ENCODE measurements around the gene THOC1.

Gene THOC1

DNA sequence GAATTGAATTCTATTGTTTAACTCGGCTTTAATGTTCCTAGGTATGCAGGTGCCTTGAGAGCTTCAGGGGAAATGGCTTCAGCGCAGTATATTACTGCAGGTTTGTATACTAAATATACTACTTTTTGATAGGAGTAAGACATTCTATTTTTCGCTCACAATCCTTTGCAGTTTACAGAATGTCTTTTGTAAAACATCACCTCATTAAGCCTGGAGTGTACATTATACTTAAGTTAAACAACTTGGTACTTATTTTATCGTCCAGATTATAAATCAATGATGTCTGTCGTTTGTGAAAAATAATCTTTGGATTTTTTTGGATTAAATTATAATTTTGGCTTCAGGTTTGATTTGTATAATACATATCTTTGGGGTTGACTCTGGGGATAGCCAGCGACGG, 75.0 kb downstream of the THOC1 start:
- no peaks in the 10 kb centered on the region for H3K9me3 ChIP-seq (replicated peaks in 1 of 11)
- TF ChIP-seq Cebpa-rat (IDR thresholded peaks at IDR 0.05), result no peak
- peaks cover 0 to 11% (median 0%) of the 10 kb centered on the region in 10 experiments; a peak in 5 of 20 replicates for H3K4me1 ChIP-seq
- no peaks in the 10 kb centered on the region for H3K27me3 ChIP-seq
- no peak overlapping the region for H3K4me3 ChIP-seq
- H4K20me1 ChIP-seq, result peaks cover 0 to 78% (median 20%) of the 10 kb centered on the region in 11 experiments; a peak in 17 of 22 replicates
- no peak overlapping the region for H3K9ac ChIP-seq
- no peak overlapping the region for H3K27ac ChIP-seq
- H3K36me3 ChIP-seq, result peaks cover 43 to 93% (median 67%) of the 10 kb centered on the region in 11 experiments
- H3K4me2 ChIP-seq, result no peak overlapping the region

DNA sequence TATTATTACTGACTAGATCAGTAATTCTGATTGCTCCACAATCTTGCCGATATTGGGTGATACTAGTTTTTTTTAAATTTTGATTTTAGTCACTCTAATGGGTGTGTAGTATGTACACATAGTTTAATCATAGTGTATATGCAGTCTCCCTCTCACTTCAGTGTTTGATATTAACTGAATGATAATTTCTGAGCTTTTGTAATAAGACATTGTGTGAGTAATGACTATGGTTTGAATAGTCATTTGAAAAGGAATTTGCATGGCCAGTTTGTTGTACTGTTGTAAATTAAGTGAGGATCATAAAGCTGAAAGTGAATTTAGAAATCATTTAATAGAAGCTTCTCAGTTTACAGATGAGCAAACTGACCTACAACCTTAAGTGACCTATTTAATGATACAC, 76.1 kb downstream of the THOC1 start:
- Histone ChIP-seq H3K27ac (no peak overlapping the region), H3K4me1 (peaks cover 0 to 11% (median 0%) of the 10 kb centered on the region in 10 experiments; a peak in 5 of 20 replicates), H3K9ac (no peak overlapping the region), H3K4me2 (no peak overlapping the region), H3K9me3 (replicated peaks in 1 of 11) (no peaks in the 10 kb centered on the region), H4K20me1 (peaks cover 0 to 85% (median 27%) of the 10 kb centered on the region in 11 experiments; a peak in 17 of 22 replicates), H3K27me3 (no peaks in the 10 kb centered on the region), H3K4me3 (no peak overlapping the region), H3K36me3 (peaks cover 41 to 93% (median 61%) of the 10 kb centered on the region in 11 experiments)
- no peak for TF ChIP-seq Cebpa-rat (IDR thresholded peaks at IDR 0.05)

DNA sequence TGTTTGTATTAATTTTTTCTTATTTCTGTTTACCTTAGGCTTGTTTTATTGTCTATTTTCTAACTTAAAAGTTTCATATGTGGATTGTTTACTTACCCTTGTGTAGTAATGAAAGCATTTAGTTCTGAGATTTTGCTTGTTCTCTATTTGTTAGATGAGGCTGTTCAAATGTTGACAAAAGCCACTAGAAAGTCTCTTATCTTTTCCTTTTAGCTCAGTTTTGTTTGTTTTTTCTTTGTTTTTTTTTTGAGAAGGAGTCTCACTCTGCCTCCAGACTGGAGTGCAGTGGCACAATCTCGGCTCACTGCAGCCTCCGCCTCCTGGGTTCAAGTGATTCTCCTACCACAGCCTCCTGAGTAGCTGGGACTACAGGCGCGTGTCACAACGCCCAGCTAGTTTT, 78.6 kb downstream of the THOC1 start:
- no peak overlapping the region for H3K9ac ChIP-seq
- no peak overlapping the region for H3K27ac ChIP-seq
- H3K9me3 ChIP-seq (replicated peaks in 1 of 11), result no peaks in the 10 kb centered on the region
- H3K36me3 ChIP-seq, result peaks cover 49 to 93% (median 62%) of the 10 kb centered on the region in 11 experiments
- no peak overlapping the region for H3K4me3 ChIP-seq
- peaks cover 4 to 95% (median 47%) of the 10 kb centered on the region in 11 experiments; a peak in 18 of 22 replicates for H4K20me1 ChIP-seq
- H3K4me1 ChIP-seq, result peaks cover 0 to 11% (median 0%) of the 10 kb centered on the region in 10 experiments; a peak in 5 of 20 replicates
- H3K4me2 ChIP-seq, result no peak overlapping the region
- TF ChIP-seq Cebpa-rat (IDR thresholded peaks at IDR 0.05), result no peak
- H3K27me3 ChIP-seq, result no peaks in the 10 kb centered on the region

DNA sequence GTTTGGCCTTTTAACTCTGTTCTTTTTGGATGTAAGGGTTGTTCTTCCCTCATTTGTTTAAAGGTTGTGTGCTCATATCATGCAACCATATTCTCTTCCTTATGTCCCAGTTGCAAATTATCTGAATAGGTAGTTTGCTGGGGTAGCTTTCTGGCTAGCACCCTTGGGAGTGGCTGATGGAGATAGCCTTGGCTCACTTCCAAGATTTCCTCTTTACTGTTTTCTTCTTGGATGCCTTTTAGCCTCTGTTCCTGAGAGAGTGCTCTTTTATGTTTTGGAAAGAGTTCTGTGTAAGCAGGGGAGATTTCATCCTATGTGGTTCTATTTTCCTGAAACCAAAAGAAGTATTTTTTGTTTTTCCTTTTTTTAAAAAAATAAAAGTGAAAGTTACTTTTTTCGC, 84.1 kb downstream of the THOC1 start:
- peaks cover 0 to 94% (median 43%) of the 10 kb centered on the region in 11 experiments; a peak in 16 of 22 replicates for H4K20me1 ChIP-seq
- no peak overlapping the region for H3K4me2 ChIP-seq
- no peaks in the 10 kb centered on the region for H3K9me3 ChIP-seq (replicated peaks in 1 of 11)
- no peak for TF ChIP-seq Cebpa-rat (IDR thresholded peaks at IDR 0.05)
- H3K4me3 ChIP-seq, result no peak overlapping the region
- no peaks in the 10 kb centered on the region for H3K27me3 ChIP-seq
- peaks cover 0 to 6% (median 0%) of the 10 kb centered on the region in 10 experiments; a peak in 2 of 20 replicates for H3K4me1 ChIP-seq
- no peak overlapping the region for H3K27ac ChIP-seq
- H3K36me3 ChIP-seq, result peaks cover 74 to 98% (median 80%) of the 10 kb centered on the region in 11 experiments
- no peak overlapping the region for H3K9ac ChIP-seq

DNA sequence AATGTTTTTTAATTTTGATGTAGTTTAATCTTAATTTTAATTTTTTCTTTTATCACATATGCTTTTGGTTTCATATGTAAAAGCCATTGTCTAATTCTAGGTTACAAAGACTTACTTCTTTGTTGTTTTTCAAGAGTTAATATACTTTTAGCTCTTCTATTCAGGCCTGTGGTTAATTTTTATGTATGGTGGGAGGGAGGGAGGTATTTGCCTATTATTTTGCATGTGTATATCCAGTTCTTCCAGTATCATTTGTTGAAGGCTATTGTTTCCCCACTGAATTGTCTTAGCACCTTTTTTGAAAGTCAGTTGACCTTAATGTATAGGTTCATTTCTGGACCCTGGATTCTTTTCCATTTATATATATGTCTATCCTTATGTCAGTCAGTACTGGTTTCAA, 86.1 kb downstream of the THOC1 start:
- Histone ChIP-seq H3K4me2 (no peak overlapping the region), H3K4me3 (no peak overlapping the region), H3K9me3 (replicated peaks in 1 of 11) (no peaks in the 10 kb centered on the region), H3K36me3 (peaks cover 78 to 100% (median 89%) of the 10 kb centered on the region in 11 experiments), H4K20me1 (peaks cover 0 to 91% (median 42%) of the 10 kb centered on the region in 11 experiments; a peak in 15 of 22 replicates), H3K27ac (no peak overlapping the region), H3K9ac (no peak overlapping the region), H3K27me3 (no peaks in the 10 kb centered on the region), H3K4me1 (peaks cover 0 to 6% (median 0%) of the 10 kb centered on the region in 10 experiments; a peak in 2 of 20 replicates)
- no peak for TF ChIP-seq Cebpa-rat (IDR thresholded peaks at IDR 0.05)

DNA sequence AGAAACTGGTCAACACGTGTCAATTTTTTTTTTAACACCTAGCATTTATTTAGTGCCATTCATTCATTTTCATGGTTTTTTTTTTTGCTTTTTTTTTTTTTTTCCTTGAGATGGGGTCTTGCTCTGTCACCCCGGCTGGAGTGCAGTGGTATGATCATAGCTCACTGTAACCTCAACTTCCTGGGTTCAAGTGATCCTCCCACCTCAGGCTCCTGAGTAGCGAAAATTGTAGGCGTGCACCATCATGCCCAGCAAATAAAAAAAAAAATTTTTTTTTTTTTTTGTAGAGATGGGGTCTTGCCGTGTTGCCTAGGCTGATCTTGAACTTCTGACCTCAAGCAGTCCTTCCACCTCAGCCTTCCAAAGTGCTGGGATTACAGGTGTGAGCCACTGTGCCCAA, 88.3 kb downstream of the THOC1 start:
- peaks cover 0 to 6% (median 0%) of the 10 kb centered on the region in 10 experiments; a peak in 2 of 20 replicates for H3K4me1 ChIP-seq
- no peak overlapping the region for H3K9ac ChIP-seq
- H3K4me2 ChIP-seq, result no peak overlapping the region
- TF ChIP-seq Cebpa-rat (IDR thresholded peaks at IDR 0.05), result no peak
- H3K9me3 ChIP-seq (replicated peaks in 1 of 11), result no peaks in the 10 kb centered on the region
- peaks cover 60 to 96% (median 75%) of the 10 kb centered on the region in 11 experiments for H3K36me3 ChIP-seq
- H3K4me3 ChIP-seq, result no peak overlapping the region
- H4K20me1 ChIP-seq, result peaks cover under 1 to 89% (median 31%) of the 10 kb centered on the region in 11 experiments; a peak in 15 of 22 replicates
- H3K27ac ChIP-seq, result no peak overlapping the region
- H3K27me3 ChIP-seq, result no peaks in the 10 kb centered on the region

DNA sequence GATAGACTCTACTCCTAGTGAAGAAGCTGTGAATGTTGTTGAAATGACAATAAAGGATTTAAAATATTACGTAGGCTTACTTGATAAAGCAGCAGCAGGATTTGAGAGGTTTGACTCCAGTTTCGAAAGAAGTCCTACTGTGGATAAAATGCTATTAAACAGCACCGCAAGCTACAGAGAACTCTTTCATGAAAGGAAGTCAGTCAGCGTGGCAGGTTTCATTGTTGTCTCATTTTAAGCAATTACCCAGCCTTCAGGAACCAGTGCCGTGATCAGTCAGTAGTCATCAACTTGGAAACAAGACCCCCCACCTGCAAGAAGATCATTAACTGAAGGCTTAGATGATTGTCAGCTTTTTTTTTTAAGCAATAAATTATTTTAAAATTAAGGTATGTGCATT, 95.5 kb downstream of the THOC1 start:
- Histone ChIP-seq H3K4me2 (no peak overlapping the region), H3K27ac (no peak overlapping the region), H3K36me3 (peaks cover 68 to 96% (median 82%) of the 10 kb centered on the region in 11 experiments), H3K27me3 (no peaks in the 10 kb centered on the region), H3K9ac (no peak overlapping the region), H3K4me3 (no peak overlapping the region), H3K4me1 (no peaks in the 10 kb centered on the region), H4K20me1 (peaks cover 5 to 92% (median 24%) of the 10 kb centered on the region in 11 experiments; a peak in 16 of 22 replicates), H3K9me3 (replicated peaks in 1 of 11) (no peaks in the 10 kb centered on the region)
- TF ChIP-seq Cebpa-rat (IDR thresholded peaks at IDR 0.05), result no peak

Data from BLaER1 treated with 17β-estradiol and CSF1 and Interleukin-3, amounts not matched to agents 10 nM and 100 nM (cell line).